H1 (cell line): ENCODE data around the gene ASB8. TPM values are rescaled to one million over a fixed set of nuclear protein-coding genes. Genes with fewer than 3 reads are reported as not detected.

Source experiments
- CTCF ChIA-PET: fragments of 300-600 bp; sonication (Branson Sonifier 250); formaldehyde crosslinking; loops from one replicate; lab custom pipeline; 2021; ENCODE audit not compliant: partially characterized antibody; lab: Charles Lee
- POLR2A ChIA-PET: fragments of 300-600 bp; sonication (Branson Sonifier 250); formaldehyde crosslinking; loops from one replicate; lab custom pipeline; 2021; ENCODE audit warnings: inconsistent platforms; ENCODE audit not compliant: partially characterized antibody; lab: Charles Lee
- DNase-seq, 2 experiments: peaks; one replicate each; pipeline versions ENCODE4 v3.0.0 to v3.0.0-alpha.2; 2010 to 2022; ENCODE audit warnings: low spot score in 2 of 2, low read depth in 1 of 2, mixed read lengths in 1 of 2
- FAIRE-seq: peaks from 2 replicates; lab custom pipeline; 2011; peaks lifted over from hg19 to GRCh38; lab: Jason Lieb, UNC
- H2AFZ ChIP-seq: 2 replicates; pipeline ENCODE4 v1.8.1; 2012; ENCODE audit warnings: low read length, inconsistent platforms
- H2AK5ac ChIP-seq: 2 replicates; pipeline ENCODE4 v1.6.1; 2013; ENCODE audit warnings: low read depth, low read length
- H2BK120ac ChIP-seq: replicated peaks from 2 replicates; pipeline ENCODE3; 2013; ENCODE audit warnings: low read depth, low read length, inconsistent platforms
- H2BK12ac ChIP-seq: 2 replicates; pipeline ENCODE4 v1.6.1; 2013; ENCODE audit warnings: low read depth, low read length
- H2BK15ac ChIP-seq: 2 replicates; pipeline ENCODE4 v1.6.1; 2013; ENCODE audit warnings: low read length
- H2BK20ac ChIP-seq: 2 replicates; pipeline ENCODE4 v1.6.1; 2013; ENCODE audit warnings: low read length
- H2BK5ac ChIP-seq: 2 replicates; pipeline ENCODE4 v1.6.1; 2013; ENCODE audit warnings: low read depth, low read length
- H3K14ac ChIP-seq: 2 replicates; pipeline ENCODE4 v1.6.1; 2013; ENCODE audit warnings: inconsistent platforms; ENCODE audit not compliant: insufficient read length
- H3K18ac ChIP-seq: 2 replicates; pipeline ENCODE4 v1.6.1; 2013; ENCODE audit warnings: low read length; ENCODE audit errors: extremely low read depth
- H3K23ac ChIP-seq: 2 replicates; pipeline ENCODE4 v1.6.1; 2013; ENCODE audit warnings: inconsistent platforms; ENCODE audit not compliant: insufficient read length
- H3K23me2 ChIP-seq: 2 replicates; pipeline ENCODE4 v1.6.1; 2013; ENCODE audit warnings: low read depth, low read length
- H3K27ac ChIP-seq: 2 replicates; pipeline ENCODE4 v1.6.1; 2011; ENCODE audit warnings: low read depth, low read length, inconsistent platforms
- H3K27me3 ChIP-seq, 4 experiments: replicated peaks in 1 of 4; 1 replicate in 1 of 4; 2 replicates in 3 of 4; pipeline versions ENCODE4 v1.6.1 to v1.8.1; 2011 to 2013; ENCODE audit warnings: low read length in 3 of 4, mild to moderate bottlenecking in 3 of 4, inconsistent platforms in 2 of 4, mixed read lengths in 2 of 4, moderate library complexity in 1 of 4; ENCODE audit not compliant: control insufficient read depth in 3 of 4, insufficient read depth in 3 of 4; ENCODE audit errors: extremely low read depth in 1 of 4
- H3K36me3 ChIP-seq, 4 experiments: 2 replicates each; pipeline versions ENCODE4 v1.6.1 to v1.8.1; 2011 to 2013; ENCODE audit warnings: mild to moderate bottlenecking in 4 of 4, low read length in 3 of 4, moderate library complexity in 2 of 4, control low read depth in 1 of 4, inconsistent platforms in 1 of 4; ENCODE audit not compliant: insufficient read depth in 4 of 4, control insufficient read depth in 2 of 4
- H3K4ac ChIP-seq: replicated peaks from 2 replicates; pipeline ENCODE3; 2013; ENCODE audit warnings: low read length, low read depth, mixed read lengths, inconsistent platforms; ENCODE audit not compliant: insufficient read length
- H3K4me1 ChIP-seq, 4 experiments: replicated peaks in 1 of 4; 1 replicate in 1 of 4; 2 replicates in 3 of 4; pipeline versions ENCODE4 v1.6.1 to v1.8.1; 2011 to 2013; ENCODE audit warnings: low read length in 3 of 4, inconsistent platforms in 2 of 4, mixed read lengths in 1 of 4; ENCODE audit not compliant: insufficient read depth in 4 of 4, control insufficient read depth in 3 of 4
- H3K4me2 ChIP-seq, 2 experiments: 2 replicates each; pipeline versions ENCODE4 v1.6.1 to v1.8.1; 2011 to 2013; ENCODE audit warnings: low read depth in 2 of 2, low read length in 2 of 2, control low read depth in 1 of 2, inconsistent platforms in 1 of 2, mild to moderate bottlenecking in 1 of 2; ENCODE audit not compliant: insufficient read depth in 1 of 2
- H3K4me3 ChIP-seq, 4 experiments: fragments of 200-600, 300-600 bp in 1 of 4; sonication (generic), shearing (Covaris generic), sonication (Bioruptor Twin) in 1 of 4; 2 replicates each; pipeline versions ENCODE4 v1.5.1 to v1.8.1; 2011 to 2016; ENCODE audit warnings: low read length in 4 of 4, low read depth in 3 of 4, control low read depth in 2 of 4, inconsistent platforms in 2 of 4, mild to moderate bottlenecking in 2 of 4, mixed read lengths in 1 of 4, moderate library complexity in 1 of 4; ENCODE audit not compliant: insufficient read depth in 2 of 4; ENCODE audit errors: extremely low read depth in 1 of 4
- H3K56ac ChIP-seq: replicated peaks from 2 replicates; pipeline ENCODE3; 2013; ENCODE audit warnings: low read depth, mild to moderate bottlenecking, mixed read lengths, low read length, inconsistent platforms; ENCODE audit not compliant: insufficient read length
- H3K79me1 ChIP-seq: 2 replicates; pipeline ENCODE4 v1.6.1; 2013; ENCODE audit warnings: low read depth, low read length, control low read depth
- H3K79me2 ChIP-seq, 2 experiments: 2 replicates each; pipeline versions ENCODE4 v1.6.1 to v1.8.1; 2012 to 2013; ENCODE audit warnings: low read length in 2 of 2, mild to moderate bottlenecking in 2 of 2, inconsistent platforms in 1 of 2; ENCODE audit not compliant: insufficient read depth in 2 of 2, control insufficient read depth in 1 of 2
- H3K9ac ChIP-seq, 4 experiments: replicated peaks in 1 of 4; 1 replicate in 1 of 4; 2 replicates in 3 of 4; pipeline versions ENCODE4 v1.6.1 to v1.8.1; 2011 to 2013; ENCODE audit warnings: low read depth in 3 of 4, low read length in 3 of 4, control low read depth in 2 of 4, mild to moderate bottlenecking in 2 of 4, moderate library complexity in 2 of 4, inconsistent platforms in 1 of 4; ENCODE audit errors: extremely low read depth in 1 of 4
- H3K9me3 ChIP-seq, 2 experiments: 2 replicates each; pipeline versions ENCODE4 v1.6.1 to v1.8.1; 2012 to 2013; ENCODE audit warnings: mild to moderate bottlenecking in 2 of 2, moderate library complexity in 2 of 2, control low read depth in 1 of 2, inconsistent platforms in 1 of 2, low read depth in 1 of 2, low read length in 1 of 2, mixed read lengths in 1 of 2; ENCODE audit not compliant: insufficient read depth in 2 of 2
- H4K20me1 ChIP-seq, 2 experiments: replicated peaks in 1 of 2; 2 replicates each; pipeline versions ENCODE3 to v1.8.1; 2011 to 2013; ENCODE audit warnings: inconsistent platforms in 2 of 2, low read length in 2 of 2, mild to moderate bottlenecking in 1 of 2; ENCODE audit not compliant: insufficient read depth in 2 of 2, control insufficient read depth in 1 of 2
- H4K5ac ChIP-seq: 2 replicates; pipeline ENCODE4 v1.6.1; 2013; ENCODE audit warnings: low read length, low read depth, mixed read lengths, inconsistent platforms; ENCODE audit not compliant: insufficient read length
- H4K8ac ChIP-seq: 2 replicates; pipeline ENCODE4 v1.8.0; 2013; ENCODE audit warnings: mild to moderate bottlenecking, moderate library complexity, low read length, inconsistent platforms; ENCODE audit not compliant: insufficient read depth; ENCODE audit errors: extremely low read depth
- H4K91ac ChIP-seq: replicated peaks from 2 replicates; pipeline ENCODE3; 2013; ENCODE audit warnings: low read length, mixed read lengths, inconsistent platforms; ENCODE audit not compliant: insufficient read length
- ASH2L ChIP-seq: fragments of 200-600, 300-600 bp; sonication (generic); IDR thresholded peaks from one replicate; pipeline ENCODE4 v1.7.1; 2017; ENCODE audit warnings: low read length
- BRCA1 ChIP-seq: IDR thresholded peaks from 2 replicates; pipeline ENCODE4 v1.6.1; 2012; ENCODE audit warnings: low read depth, low read length, improper control_type of control experiment
- CHD2 ChIP-seq: IDR thresholded peaks from 2 replicates; pipeline ENCODE4 v1.6.1; 2012; ENCODE audit warnings: low read length, improper control_type of control experiment
- EZH2 ChIP-seq: fragments of 200-600 bp; sonication (generic); IDR thresholded peaks from 2 replicates; pipeline ENCODE4 v1.7.1; 2012; ENCODE audit warnings: low read depth, mild to moderate bottlenecking, moderate library complexity, low read length, inconsistent platforms; ENCODE audit not compliant: severe bottlenecking
- KDM1A ChIP-seq: fragments of 200-600, 300-600 bp; sonication (generic); IDR thresholded peaks from 2 replicates; pipeline ENCODE4 v1.7.1; 2016; ENCODE audit warnings: mild to moderate bottlenecking, low read length, borderline replicate concordance
- NANOG ChIP-seq: IDR thresholded peaks from 2 replicates; pipeline ENCODE4 v1.6.1; 2011; ENCODE audit warnings: low read length, low read depth, mild to moderate bottlenecking, inconsistent platforms; ENCODE audit not compliant: insufficient read depth, poor library complexity, severe bottlenecking
- POLR2A ChIP-seq, 2 experiments: IDR thresholded peaks; 1 replicate in 1 of 2; 2 replicates in 1 of 2; pipeline ENCODE4 v1.6.1; 2011; ENCODE audit warnings: low read depth in 2 of 2, low read length in 2 of 2, mild to moderate bottlenecking in 2 of 2; ENCODE audit errors: control extremely low read depth in 1 of 2
- POU5F1 ChIP-seq: IDR thresholded peaks from 2 replicates; pipeline ENCODE4 v1.6.1; 2011; ENCODE audit warnings: low read depth, mild to moderate bottlenecking, low read length, moderate library complexity
- RNF2 ChIP-seq: fragments of 200-900, 300-1000 bp; sonication (generic); IDR thresholded peaks from 2 replicates; pipeline ENCODE4 v1.7.1; 2016; ENCODE audit warnings: borderline replicate concordance, low read depth, mild to moderate bottlenecking, antibody characterized with exemption, low read length; ENCODE audit not compliant: poor library complexity, severe bottlenecking; ENCODE audit errors: missing control alignments
- SIX5 ChIP-seq: IDR thresholded peaks from 2 replicates; pipeline ENCODE4 v1.6.1; 2011; ENCODE audit warnings: mild to moderate bottlenecking, low read depth, low read length
- SP4 ChIP-seq: IDR thresholded peaks from 2 replicates; pipeline ENCODE4 v1.6.1; 2012; ENCODE audit warnings: low read length, inconsistent platforms
- WGBS, 2 experiments: shearing (Covaris generic) in 1 of 2; methylation state at CpG; one replicate each; pipeline versions ENCODE4 v1.1.6 to v1.1.7; 2013 to 2015; ENCODE audit warnings: low lambda C conversion rate in 2 of 2, mixed read lengths in 2 of 2, inconsistent platforms in 1 of 2, low coverage in 1 of 2, missing lambda C conversion rate in 1 of 2; ENCODE audit not compliant: insufficient replicate concordance in 2 of 2, insufficient coverage in 1 of 2, insufficient read length in 1 of 2; ENCODE audit errors: extremely low coverage in 1 of 2, missing lambda C conversion rate in 1 of 2; 5-methylcytosine and 5-hydroxymethylcytosine counted together
- polyA plus RNA-seq, 7 experiments: library from polyadenylated mRNA; depleted of rRNA in 3 of 7; stranded (reverse) in 5 of 7; unstranded in 2 of 7; fragments of >200 nt in 5 of 7; fragments of 200-250 nt in 2 of 7; gene quantifications; 1 replicate in 5 of 7; 2 replicates in 1 of 7; 4 replicates in 1 of 7; pipeline versions ENCODE4 v1.2.1 to v1.2.3, GENCODE V29; 2011 to 2013; ENCODE audit warnings: missing spikeins in 2 of 7, mixed read lengths in 2 of 7
- total RNA-seq: library from RNA; stranded (reverse); fragmentation: NEBNext Ultra II Directional; extraction: Animal tissue kit (Norgen Biotek cat#: 25700); gene quantifications from 2 replicates; pipeline ENCODE4 v1.2.1, GENCODE V29; 2021
- TF ChIP-seq, protein P1 (sequence below), 3 experiments: IDR thresholded peaks; 1 replicate in 2 of 3; 2 replicates in 1 of 3; pipeline versions ENCODE4 v1.5.1 to v1.6.1; 2011; ENCODE audit warnings: low read length in 3 of 3, mild to moderate bottlenecking in 3 of 3, inconsistent platforms in 2 of 3, low read depth in 1 of 3, moderate library complexity in 1 of 3; ENCODE audit not compliant: insufficient read depth in 1 of 3; ENCODE audit errors: control extremely low read depth in 1 of 3

The ASB8 gene
- total and polyA plus RNA-seq, 2 of the 8 experiments (the other 6 are each of a cell fraction or from before 2014, with no cell fraction given), result 3.8 to 8.3 TPM

DNA sequence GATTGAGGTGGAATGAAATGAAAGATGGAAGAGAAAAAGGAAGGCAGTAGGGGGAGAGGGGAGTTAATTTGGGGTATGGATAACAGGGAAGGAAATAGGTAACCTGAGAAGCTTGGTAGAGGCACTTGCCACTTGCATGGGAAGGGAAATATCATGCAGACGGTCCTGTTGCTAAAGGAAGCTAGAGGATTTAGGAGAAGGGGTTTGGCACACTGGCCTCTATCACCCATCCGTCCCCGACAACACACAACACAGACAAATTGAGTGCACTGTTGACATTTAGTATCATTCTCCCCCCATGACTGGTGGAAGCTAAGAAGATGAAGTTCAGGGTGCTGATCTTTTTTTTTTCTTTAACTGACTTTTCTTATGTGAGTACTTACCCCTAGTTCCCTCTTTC is 43.8 kb upstream of the ASB8 start:
- Histone ChIP-seq H2AK5ac (no peak overlapping the region), H3K23ac (no peak overlapping the region), H3K79me2 (no peaks in the 10 kb centered on the region), H2BK20ac (no peak overlapping the region), H3K4me3 (no peak overlapping the region), H2BK120ac (no peak overlapping the region), H3K14ac (no peak overlapping the region), H3K4me1 (peaks cover 0 to 2% (median 2%) of the 10 kb centered on the region in 4 experiments; a peak in 2 of 7 replicates), H4K5ac (no peak overlapping the region), H4K91ac (no peak overlapping the region), H3K23me2 (peaks cover 12% of the 10 kb centered on the region), H2AFZ (no peak overlapping the region), H3K79me1 (no peaks in the 10 kb centered on the region), H3K27me3 (peaks cover 5 to 23% (median 23%) of the 10 kb centered on the region in 4 experiments), H3K9ac (no peak overlapping the region), H4K8ac (no peak overlapping the region), H4K20me1 (no peaks in the 10 kb centered on the region), H3K18ac (no peak overlapping the region), H3K56ac (no peak overlapping the region), H3K9me3 (peaks cover 4 to 9% of the 10 kb centered on the region in 2 experiments; a peak in 3 of 4 replicates), H3K27ac (no peak overlapping the region), H2BK12ac (no peak overlapping the region), H2BK5ac (no peak overlapping the region), H3K4me2 (no peak overlapping the region), H3K4ac (no peak overlapping the region), H2BK15ac (no peak overlapping the region), H3K36me3 (no peaks in the 10 kb centered on the region; a peak in 1 of 8 replicates)
- FAIRE-seq (no peak), DNase-seq (no peak)
- ChIA-PET POLR2A (interaction anchor here (1.7 kb wide), 1 partner anchor 10 kb away, joined by 4 read pairs; no protein-coding TSS in a partner anchor), CTCF (interaction anchor here (1.2 to 6.0 kb wide), 3 partner anchors 14 to 296 kb away, joined by 3 to 63 read pairs (median 5); partner anchors contain the start of gene VDR)
- 91% methylated on average over 3 of the region's 3 CpGs; no CpG with 5 or more reads in 1 of the 2 experiments for WGBS, 2 experiments
- no peak for TF ChIP-seq POLR2A (IDR thresholded peaks at IDR 0.05; ENCODE audit: control extremely low read depth in 1 of 2, low read depth in 2 of 2, low read length in 2 of 2)
- no peak for TF ChIP-seq POU5F1
- no peak for TF ChIP-seq NANOG
- no peak for TF ChIP-seq RNF2
- TF ChIP-seq KDM1A, result no peak
- no peak for TF ChIP-seq BRCA1
- TF ChIP-seq CHD2, result no peak
- no peak for TF ChIP-seq SP4
- TF ChIP-seq SIX5, result no peak
- TF ChIP-seq, protein P1, sequence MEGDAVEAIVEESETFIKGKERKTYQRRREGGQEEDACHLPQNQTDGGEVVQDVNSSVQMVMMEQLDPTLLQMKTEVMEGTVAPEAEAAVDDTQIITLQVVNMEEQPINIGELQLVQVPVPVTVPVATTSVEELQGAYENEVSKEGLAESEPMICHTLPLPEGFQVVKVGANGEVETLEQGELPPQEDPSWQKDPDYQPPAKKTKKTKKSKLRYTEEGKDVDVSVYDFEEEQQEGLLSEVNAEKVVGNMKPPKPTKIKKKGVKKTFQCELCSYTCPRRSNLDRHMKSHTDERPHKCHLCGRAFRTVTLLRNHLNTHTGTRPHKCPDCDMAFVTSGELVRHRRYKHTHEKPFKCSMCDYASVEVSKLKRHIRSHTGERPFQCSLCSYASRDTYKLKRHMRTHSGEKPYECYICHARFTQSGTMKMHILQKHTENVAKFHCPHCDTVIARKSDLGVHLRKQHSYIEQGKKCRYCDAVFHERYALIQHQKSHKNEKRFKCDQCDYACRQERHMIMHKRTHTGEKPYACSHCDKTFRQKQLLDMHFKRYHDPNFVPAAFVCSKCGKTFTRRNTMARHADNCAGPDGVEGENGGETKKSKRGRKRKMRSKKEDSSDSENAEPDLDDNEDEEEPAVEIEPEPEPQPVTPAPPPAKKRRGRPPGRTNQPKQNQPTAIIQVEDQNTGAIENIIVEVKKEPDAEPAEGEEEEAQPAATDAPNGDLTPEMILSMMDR (IDR thresholded peaks at IDR 0.05; ENCODE audit: control extremely low read depth in 1 of 3, insufficient read depth in 1 of 3, low read depth in 1 of 3, low read length in 3 of 3), result no peak
- no peak for TF ChIP-seq EZH2
- TF ChIP-seq ASH2L, result no peak
